Keratinocyte (primary cell): ENCODE data around the gene ADGRB2. TPM values are rescaled to one million over a fixed set of nuclear protein-coding genes. Genes with fewer than 3 reads are reported as not detected.

Experiments used
- DNase-seq: peaks from one replicate; pipeline ENCODE4 v3.0.0-alpha.2; 2011; ENCODE audit warnings: low read depth, missing footprints, low spot score
- FAIRE-seq: peaks from 2 replicates; lab custom pipeline; 2011; peaks lifted over from hg19 to GRCh38; lab: Jason Lieb, UNC
- H2AFZ ChIP-seq: 2 replicates; pipeline ENCODE4 v1.6.0; 2012; ENCODE audit warnings: low read length, control low read depth, inconsistent platforms; ENCODE audit not compliant: control insufficient read depth
- H3K27ac ChIP-seq: 2 replicates; pipeline ENCODE4 v1.5.1; 2011; ENCODE audit warnings: low read length; ENCODE audit not compliant: control insufficient read depth, insufficient read depth
- H3K27me3 ChIP-seq: 3 replicates; pipeline ENCODE4 v1.6.0; 2011; ENCODE audit warnings: low read length; ENCODE audit not compliant: control insufficient read depth, insufficient read depth; ENCODE audit errors: extremely low read depth
- H3K36me3 ChIP-seq, 2 experiments: 2 replicates in 1 of 2; 3 replicates in 1 of 2; pipeline ENCODE4 v1.5.1; 2011; ENCODE audit warnings: low read length in 2 of 2, mild to moderate bottlenecking in 1 of 2; ENCODE audit not compliant: control insufficient read depth in 2 of 2, insufficient read depth in 2 of 2; ENCODE audit errors: extremely low read depth in 1 of 2
- H3K4me1 ChIP-seq: 3 replicates; pipeline ENCODE4 v1.5.1; 2011; ENCODE audit warnings: low read length; ENCODE audit not compliant: control insufficient read depth, insufficient read depth; ENCODE audit errors: extremely low read depth
- H3K4me2 ChIP-seq: 3 replicates; pipeline ENCODE4 v1.6.0; 2011; ENCODE audit warnings: low read depth, low read length; ENCODE audit not compliant: control insufficient read depth, insufficient read depth; ENCODE audit errors: extremely low read depth
- H3K4me3 ChIP-seq, 3 experiments: fragments of 200-600 bp in 1 of 3; sonication (generic) in 1 of 3; 2 replicates in 2 of 3; 3 replicates in 1 of 3; pipeline ENCODE4 v1.5.1; 2011 to 2016; ENCODE audit warnings: low read length in 3 of 3, mild to moderate bottlenecking in 3 of 3, control low read depth in 2 of 3, inconsistent platforms in 1 of 3, low read depth in 1 of 3, mixed read lengths in 1 of 3, mixed run types in 1 of 3, moderate library complexity in 1 of 3; ENCODE audit not compliant: control insufficient read depth in 2 of 3, insufficient read depth in 2 of 3; ENCODE audit errors: extremely low read depth in 1 of 3
- H3K79me2 ChIP-seq: 2 replicates; pipeline ENCODE4 v1.6.0; 2012; ENCODE audit warnings: low read length; ENCODE audit not compliant: control insufficient read depth, insufficient read depth
- H3K9ac ChIP-seq: 3 replicates; pipeline ENCODE4 v1.6.0; 2011; ENCODE audit warnings: low read length; ENCODE audit not compliant: control insufficient read depth, insufficient read depth; ENCODE audit errors: extremely low read depth
- H3K9me1 ChIP-seq: 3 replicates; pipeline ENCODE4 v1.6.0; 2011; ENCODE audit warnings: low read length; ENCODE audit not compliant: control insufficient read depth, insufficient read depth; ENCODE audit errors: extremely low read depth
- H3K9me3 ChIP-seq: 2 replicates; pipeline ENCODE4 v1.5.1; 2012; ENCODE audit warnings: low read depth, low read length; ENCODE audit not compliant: control insufficient read depth
- H4K20me1 ChIP-seq: 3 replicates; pipeline ENCODE4 v1.6.0; 2011; ENCODE audit warnings: low read length; ENCODE audit not compliant: control insufficient read depth, insufficient read depth; ENCODE audit errors: extremely low read depth
- EZH2 ChIP-seq: IDR thresholded peaks from one replicate; pipeline ENCODE4 v1.6.1; 2012; ENCODE audit warnings: inconsistent platforms, mild to moderate bottlenecking, low read length, moderate library complexity
- dilution Hi-C: fragments of 300-500 bp; cut with MboI; formaldehyde crosslinking; loops from one replicate; pipeline ENCODE4 v1.7.0; 2020; ENCODE audit warnings: low sequenced_read_pairs; ENCODE audit not compliant: extremely low pct_ligation_motif_present
- polyA plus RNA-seq, 5 experiments: library from polyadenylated mRNA; depleted of rRNA in 3 of 5; stranded (reverse) in 3 of 5; stranded (forward) in 1 of 5; unstranded in 1 of 5; fragments of >200 nt; gene quantifications; 1 replicate in 1 of 5; 2 replicates in 3 of 5; 3 replicates in 1 of 5; pipeline versions ENCODE4 v1.2.1 to v1.2.3, GENCODE V29; 2011 to 2012; ENCODE audit warnings: missing spikeins in 2 of 5, low read depth in 1 of 5, low replicate concordance in 1 of 5
- TF ChIP-seq, protein P1 (sequence below), 3 experiments: IDR thresholded peaks in 1 of 3; conservative IDR thresholded peaks in 1 of 3; optimal IDR thresholded peaks in 1 of 3; 2 replicates in 2 of 3; 3 replicates in 1 of 3; pipeline versions ENCODE3 to v1.5.1; 2011; ENCODE audit warnings: low read length in 3 of 3, mild to moderate bottlenecking in 3 of 3, moderate library complexity in 2 of 3, control low read depth in 1 of 3, inconsistent platforms in 1 of 3; ENCODE audit not compliant: insufficient read depth in 2 of 3; ENCODE audit errors: extremely low read depth in 1 of 3

Gene ADGRB2
- polyA plus RNA-seq, 1 donor (not counting 4 experiments of a cell fraction or from before 2014, with no cell fraction given) = 0.68 TPM

DNA sequence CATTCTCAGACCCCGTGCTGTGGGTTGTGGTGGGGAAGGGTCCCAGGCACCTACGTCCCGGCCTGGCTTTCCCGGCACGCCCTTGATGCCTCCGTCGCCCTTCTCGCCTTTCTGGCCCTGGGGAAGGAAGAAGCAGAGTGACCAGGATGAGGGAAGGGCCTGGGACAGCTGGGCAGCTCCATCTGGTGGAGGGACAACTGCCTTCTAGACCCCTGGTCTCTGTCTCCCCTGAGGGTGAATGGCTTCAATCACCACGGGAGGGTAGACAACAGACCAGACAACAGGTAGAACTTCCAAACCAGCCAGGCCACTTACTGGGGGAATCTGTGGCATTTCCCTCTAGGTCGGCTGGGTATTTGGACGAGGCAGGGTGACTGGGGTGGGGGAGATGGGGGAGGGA is 72.2 kb downstream of the ADGRB2 start:
- no peak overlapping the region for H3K4me3 ChIP-seq
- no peaks in the 10 kb centered on the region for H3K27me3 ChIP-seq
- FAIRE-seq (no peak), DNase-seq (no peak)
- H3K9ac ChIP-seq = no peak overlapping the region
- no peaks in the 10 kb centered on the region for H3K9me3 ChIP-seq
- dilution Hi-C loops = no loop called here
- H3K9me1 ChIP-seq = no peaks in the 10 kb centered on the region
- no peak overlapping the region for H3K27ac ChIP-seq
- no peak overlapping the region for H2AFZ ChIP-seq
- peaks cover 59 to 67% of the 10 kb centered on the region in 2 experiments for H3K36me3 ChIP-seq
- no peaks in the 10 kb centered on the region for H3K79me2 ChIP-seq
- no peak overlapping the region for H3K4me2 ChIP-seq
- H4K20me1 ChIP-seq = no peaks in the 10 kb centered on the region
- TF ChIP-seq, protein P1, sequence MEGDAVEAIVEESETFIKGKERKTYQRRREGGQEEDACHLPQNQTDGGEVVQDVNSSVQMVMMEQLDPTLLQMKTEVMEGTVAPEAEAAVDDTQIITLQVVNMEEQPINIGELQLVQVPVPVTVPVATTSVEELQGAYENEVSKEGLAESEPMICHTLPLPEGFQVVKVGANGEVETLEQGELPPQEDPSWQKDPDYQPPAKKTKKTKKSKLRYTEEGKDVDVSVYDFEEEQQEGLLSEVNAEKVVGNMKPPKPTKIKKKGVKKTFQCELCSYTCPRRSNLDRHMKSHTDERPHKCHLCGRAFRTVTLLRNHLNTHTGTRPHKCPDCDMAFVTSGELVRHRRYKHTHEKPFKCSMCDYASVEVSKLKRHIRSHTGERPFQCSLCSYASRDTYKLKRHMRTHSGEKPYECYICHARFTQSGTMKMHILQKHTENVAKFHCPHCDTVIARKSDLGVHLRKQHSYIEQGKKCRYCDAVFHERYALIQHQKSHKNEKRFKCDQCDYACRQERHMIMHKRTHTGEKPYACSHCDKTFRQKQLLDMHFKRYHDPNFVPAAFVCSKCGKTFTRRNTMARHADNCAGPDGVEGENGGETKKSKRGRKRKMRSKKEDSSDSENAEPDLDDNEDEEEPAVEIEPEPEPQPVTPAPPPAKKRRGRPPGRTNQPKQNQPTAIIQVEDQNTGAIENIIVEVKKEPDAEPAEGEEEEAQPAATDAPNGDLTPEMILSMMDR (optimal IDR thresholded peaks at IDR 0.05 in 1 of 3, IDR thresholded peaks at IDR 0.05 in 1 of 3, conservative IDR thresholded peaks at IDR 0.05 in 1 of 3; ENCODE audit: extremely low read depth in 1 of 3, insufficient read depth in 2 of 3, low read length in 3 of 3) = no peak
- TF ChIP-seq EZH2 = no peak
- peaks cover 24% of the 10 kb centered on the region for H3K4me1 ChIP-seq

DNA sequence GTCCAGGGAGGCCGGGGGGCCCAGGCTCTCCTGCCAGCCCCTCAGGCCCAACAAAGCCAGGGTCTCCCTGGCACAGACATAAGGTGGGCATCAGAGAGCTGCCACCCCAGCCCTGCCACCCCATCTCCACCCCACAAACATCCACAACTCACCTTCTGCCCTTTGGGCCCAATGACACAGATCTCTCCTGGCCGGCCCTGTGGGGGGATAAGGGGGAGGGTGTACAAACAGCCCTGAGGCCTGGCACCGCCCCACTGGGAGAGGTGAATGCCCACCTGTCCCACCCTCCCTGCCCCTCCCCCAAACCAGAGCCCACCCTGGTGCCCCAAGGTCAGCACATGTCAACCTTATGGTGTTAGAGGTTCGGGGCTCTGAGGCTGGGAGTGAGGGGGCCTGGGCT is 72.7 kb downstream of the ADGRB2 start:
- Histone ChIP-seq H3K36me3 (peaks cover 54 to 63% of the 10 kb centered on the region in 2 experiments), H3K79me2 (no peaks in the 10 kb centered on the region)
- no peak for DNase-seq

More for the DNA sequence above, 72.7 kb downstream of the ADGRB2 start:
- H3K9me3 ChIP-seq = no peaks in the 10 kb centered on the region
- H3K4me2 ChIP-seq = no peak overlapping the region
- dilution Hi-C loops = no loop called here
- no peak overlapping the region for H3K4me3 ChIP-seq
- H3K27me3 ChIP-seq = no peaks in the 10 kb centered on the region
- H3K4me1 ChIP-seq = peaks cover 19% of the 10 kb centered on the region
- H3K27ac ChIP-seq = no peak overlapping the region
- no peak overlapping the region for H2AFZ ChIP-seq
- H4K20me1 ChIP-seq = no peaks in the 10 kb centered on the region
- H3K9me1 ChIP-seq = no peaks in the 10 kb centered on the region
- no peak for FAIRE-seq
- no peak overlapping the region for H3K9ac ChIP-seq
- TF ChIP-seq, protein P1 (optimal IDR thresholded peaks at IDR 0.05 in 1 of 3, IDR thresholded peaks at IDR 0.05 in 1 of 3, conservative IDR thresholded peaks at IDR 0.05 in 1 of 3; ENCODE audit: extremely low read depth in 1 of 3, insufficient read depth in 2 of 3, low read length in 3 of 3) = no peak
- no peak for TF ChIP-seq EZH2
